Kidney capillary endothelial cell (primary cell): ENCODE measurements around the gene PRKD1.
A peak's percentile ranks its signal among the peaks of the same experiment; 100 is the strongest.
"Not testable (repeated sequence)": the region's sequence is repeated elsewhere in the genome, so short reads cannot be mapped to it uniquely, and the experiment has no call there.

Source experiments
- DNase-seq: peaks from one replicate; pipeline ENCODE4 v3.0.0-alpha.2; 2018; ENCODE audit warnings: low spot score

Gene PRKD1

GRCh38 chr14:29900609-29901350, 26.9 kb downstream of the PRKD1 start:
- no peak for DNase-seq

- DNase-seq: no peak
Measured at GRCh38 chr14:29898470-29898869, 29.2 kb downstream of the PRKD1 start.

DNA sequence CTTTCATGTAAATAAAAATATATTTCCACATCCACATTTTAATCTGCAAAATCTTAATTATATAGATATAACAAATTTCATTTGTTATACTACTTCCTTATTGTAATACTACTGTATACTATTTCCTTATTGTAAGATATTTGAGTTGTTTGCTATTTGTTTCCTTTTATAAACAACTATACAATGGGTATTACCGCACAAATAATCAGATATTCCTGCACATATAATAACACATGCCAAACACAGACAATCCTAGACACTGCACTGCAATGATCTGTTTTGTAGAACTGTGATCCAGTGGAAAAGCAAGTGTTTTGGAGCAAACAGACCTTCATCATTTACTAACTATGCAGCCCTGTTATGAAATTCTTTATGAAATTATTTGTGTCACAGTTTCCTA, 30.5 kb downstream of the PRKD1 start:
- DNase-seq: no peak

- no peak for DNase-seq
Measured at GRCh38 chr14:29896354-29896821, 31.3 kb downstream of the PRKD1 start.

- no peak for DNase-seq
Measured at GRCh38 chr14:29895591-29896083, 32.0 kb downstream of the PRKD1 start.

- no peak for DNase-seq
Measured at GRCh38 chr14:29893989-29894388, 33.7 kb downstream of the PRKD1 start.

- DNase-seq: no peak
Measured at GRCh38 chr14:29892327-29892726, 35.3 kb downstream of the PRKD1 start.

DNA sequence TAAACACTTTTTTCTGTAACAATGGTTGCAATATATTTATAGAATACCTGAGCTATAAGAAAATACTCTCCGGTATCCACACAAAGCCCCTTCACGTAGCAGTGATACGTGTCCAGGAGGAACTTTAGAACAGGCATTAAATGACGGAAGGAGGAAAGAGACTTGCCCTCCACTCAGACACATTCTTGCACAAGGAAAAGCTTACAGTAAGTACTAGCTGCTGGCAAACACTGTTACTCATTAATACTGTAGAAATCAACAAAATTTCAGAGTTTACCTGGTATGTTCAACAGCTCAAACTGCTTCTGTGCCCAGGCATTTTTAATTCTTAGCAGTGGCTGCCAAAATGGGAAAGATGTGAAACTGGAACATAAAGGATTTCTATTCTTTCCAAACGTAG, 41.7 kb downstream of the PRKD1 start:
- no peak for DNase-seq

DNA sequence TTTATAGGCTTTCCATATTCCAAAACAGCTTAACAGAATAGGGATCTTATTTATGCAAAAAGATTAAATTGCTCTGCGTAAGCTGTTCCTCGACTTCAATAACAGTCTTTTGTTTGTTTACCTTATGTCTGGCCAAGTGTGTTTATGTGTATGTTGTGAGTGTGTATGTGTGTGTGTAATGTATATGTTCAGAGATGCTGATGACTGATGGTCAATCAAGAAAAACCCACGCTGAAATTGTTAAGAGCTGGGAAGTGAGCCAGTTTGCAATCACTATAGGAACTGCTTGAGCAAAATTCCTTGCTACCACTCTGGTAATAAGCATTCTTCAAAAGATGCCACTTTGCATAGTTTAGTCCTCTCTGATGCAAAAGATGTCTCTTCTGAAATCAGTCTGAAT, 59.6 kb downstream of the PRKD1 start:
- DNase-seq: no peak

GRCh38 chr14:29865299-29865698, 62.3 kb downstream of the PRKD1 start:
- peak; percentile 9 for DNase-seq

GRCh38 chr14:29861996-29862395, 65.7 kb downstream of the PRKD1 start:
- no peak for DNase-seq

DNA sequence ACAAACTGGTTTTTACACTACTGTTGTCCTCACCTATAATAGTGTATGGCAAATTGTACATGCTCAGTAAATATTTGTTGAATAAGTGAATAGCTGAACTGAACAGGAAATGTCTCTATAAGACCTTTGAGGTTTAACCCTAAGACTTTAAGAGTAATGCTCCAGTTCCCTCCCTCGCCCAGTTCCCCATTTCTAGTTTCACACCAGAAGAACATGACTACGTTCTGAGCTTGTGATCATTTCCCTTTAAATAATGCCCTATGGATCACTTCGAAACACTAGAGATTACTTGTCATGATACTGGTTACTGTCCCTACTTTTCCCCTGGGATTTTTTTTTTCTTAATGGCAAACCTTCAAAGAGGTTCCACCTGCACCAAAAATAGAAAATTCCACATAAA, 69.3 kb downstream of the PRKD1 start:
- no peak for DNase-seq

- no peak for DNase-seq
Measured at GRCh38 chr14:29857551-29857950, 70.1 kb downstream of the PRKD1 start.

DNA sequence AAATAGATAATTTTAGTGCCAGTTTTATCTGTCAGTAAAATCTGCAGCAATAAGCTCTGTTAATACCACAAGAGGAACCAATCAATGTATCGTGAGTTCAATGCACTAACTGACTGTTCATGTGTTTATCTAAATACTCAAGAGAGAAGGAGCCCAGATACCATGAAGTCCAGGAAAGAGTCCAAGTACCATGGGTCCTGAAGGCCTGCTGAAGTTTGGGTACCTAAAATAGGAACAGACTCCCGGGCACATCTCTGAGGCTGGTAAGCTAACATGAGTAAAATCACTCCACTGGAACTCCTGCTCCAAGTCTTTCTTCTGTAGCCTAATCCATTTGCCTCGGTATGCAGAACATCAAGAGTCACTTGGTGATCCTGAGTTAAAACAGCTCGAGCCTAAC, 71.1 kb downstream of the PRKD1 start:
- DNase-seq: no peak

- not testable (repeated sequence) for DNase-seq
Measured at GRCh38 chr14:29853691-29854090, 74.0 kb downstream of the PRKD1 start.

GRCh38 chr14:29853272-29853671, 74.4 kb downstream of the PRKD1 start:
- DNase-seq: no peak

DNA sequence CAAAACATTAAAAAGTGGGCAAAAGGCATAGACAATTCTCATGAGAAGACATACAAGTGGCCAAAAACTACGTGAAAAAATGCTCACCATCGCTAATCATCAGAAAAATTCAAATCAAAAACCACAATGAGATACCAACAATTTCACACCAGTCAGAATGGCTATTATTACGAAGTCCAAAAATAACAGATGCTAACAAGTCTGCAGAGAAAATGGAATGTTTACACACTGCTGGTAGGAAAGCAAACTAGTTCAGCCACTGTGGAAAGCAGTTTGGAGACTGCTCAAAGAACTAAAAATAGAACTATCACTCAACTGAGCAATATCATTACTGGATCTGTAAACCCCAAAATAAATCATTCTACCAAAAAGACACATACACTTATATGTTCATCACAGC, 76.2 kb downstream of the PRKD1 start:
- no peak for DNase-seq

GRCh38 chr14:29847056-29847380, 80.6 kb downstream of the PRKD1 start:
- no peak for DNase-seq

GRCh38 chr14:29846339-29847055, 81.2 kb downstream of the PRKD1 start:
- DNase-seq: no peak

GRCh38 chr14:29843981-29844380, 83.7 kb downstream of the PRKD1 start:
- no peak for DNase-seq

DNA sequence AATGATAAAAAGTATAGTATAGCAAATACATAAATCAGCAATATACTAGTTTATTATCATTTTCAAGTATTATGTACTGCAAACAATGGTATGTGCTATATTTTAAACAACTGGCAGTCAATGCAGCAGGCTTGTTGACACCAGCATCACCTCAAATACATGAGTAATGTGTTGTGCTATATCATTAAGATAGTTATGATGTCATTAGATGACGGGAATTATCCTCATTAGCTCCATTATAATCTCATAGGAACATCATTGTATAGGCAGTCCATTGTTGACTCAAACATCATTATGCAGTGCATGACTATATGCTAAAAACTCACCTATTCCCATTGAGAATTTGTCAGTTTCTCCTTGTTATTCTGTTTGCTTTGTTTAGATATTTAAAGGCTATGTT, 85.4 kb downstream of the PRKD1 start:
- DNase-seq: no peak

DNA sequence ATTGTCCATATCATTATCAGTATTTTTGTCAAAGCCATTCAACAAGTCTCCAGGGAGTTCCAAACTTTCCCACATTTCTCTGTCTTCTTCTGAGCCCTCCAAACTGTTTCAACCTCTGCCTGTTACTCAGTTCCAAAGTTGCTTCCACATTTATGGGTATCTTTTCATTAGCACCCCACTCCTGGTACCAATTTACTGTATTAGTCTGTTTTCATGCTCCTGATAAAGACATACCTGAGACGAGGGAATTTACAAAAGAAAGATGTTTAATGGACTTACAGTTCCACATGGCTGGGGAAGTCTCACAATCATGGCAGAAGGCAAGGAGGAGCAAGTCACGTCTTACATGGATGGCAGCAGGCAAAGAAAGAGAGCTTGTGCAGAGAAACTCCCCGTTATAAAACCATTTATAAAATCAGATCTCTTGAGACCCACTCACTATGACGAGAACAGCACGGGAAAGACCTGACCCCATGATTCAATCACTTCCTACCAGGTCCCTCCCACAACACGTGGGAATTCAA, 87.2 kb downstream of the PRKD1 start:
- not testable (repeated sequence) for DNase-seq

DNA sequence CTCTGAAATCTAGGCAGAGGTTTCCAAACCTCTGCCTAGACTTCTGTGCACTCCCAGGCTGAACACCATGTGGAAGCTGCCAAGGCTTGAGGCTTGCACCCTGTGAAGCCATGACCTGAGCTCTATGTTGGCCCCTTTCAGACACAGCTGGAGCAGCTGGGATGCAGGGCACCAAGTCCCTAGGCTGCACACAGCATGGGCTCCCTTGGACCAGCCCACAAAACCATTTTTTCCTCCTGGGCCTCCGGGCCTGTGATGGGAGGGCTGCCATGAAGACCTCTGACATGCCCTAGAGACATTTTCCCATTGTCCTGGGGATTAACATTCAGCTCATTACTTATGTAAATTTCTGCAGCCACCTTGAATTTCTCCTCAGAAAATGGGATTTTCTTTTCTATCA, 88.0 kb downstream of the PRKD1 start:
- not testable (repeated sequence) for DNase-seq
